Sigmoid colon (tissue), 7 donors: Measurements from ENCODE around the gene HIRA. TPM values are rescaled to one million over a fixed set of nuclear protein-coding genes. Genes with fewer than 3 reads are reported as not detected.

Experiments
- DNase-seq: peaks from one replicate; pipeline ENCODE4 v3.0.0-alpha.2; 2019
- H3K27ac ChIP-seq, 4 donors: fragments of 200-600 bp; sonication (generic); one replicate each; pipeline ENCODE4 v1.5.1; 2016 to 2019; ENCODE audit warnings: mild to moderate bottlenecking in 1 of 4
- H3K27me3 ChIP-seq, 3 donors: fragments of 200-600 bp; sonication (generic); one replicate each; pipeline ENCODE4 v1.5.1; 2019; ENCODE audit warnings: mild to moderate bottlenecking in 1 of 3
- H3K36me3 ChIP-seq, 4 donors: fragments of 200-600 bp; sonication (generic); one replicate each; pipeline ENCODE4 v1.5.1; 2016 to 2019
- H3K4me1 ChIP-seq, 4 donors: fragments of 200-600 bp; sonication (generic); one replicate each; pipeline ENCODE4 v1.5.1; 2017 to 2019
- H3K4me3 ChIP-seq, 4 donors: fragments of 200-600 bp; sonication (generic); one replicate each; pipeline ENCODE4 v1.5.1; 2017 to 2019; ENCODE audit warnings: mild to moderate bottlenecking in 2 of 4, moderate library complexity in 1 of 4
- H3K9me3 ChIP-seq, 4 donors: fragments of 200-600 bp in 3 of 4; sonication (generic) in 3 of 4; one replicate each; pipeline versions ENCODE4 v1.5.1 to v1.6.1; 2013 to 2019
- CTCF ChIP-seq, 4 experiments: fragments of 450-650 bp in 3 of 4; fragments of 200-600 bp in 1 of 4; IDR thresholded peaks; one replicate each; pipeline ENCODE4 v1.5.1; 2016 to 2019; ENCODE audit warnings: antibody characterized with exemption in 4 of 4, mild to moderate bottlenecking in 3 of 4, moderate library complexity in 2 of 4
- EP300 ChIP-seq, 4 donors: sonication (generic); formaldehyde crosslinking; IDR thresholded peaks; one replicate each; pipeline ENCODE4 v1.6.1; 2017; ENCODE audit warnings: antibody characterized with exemption in 4 of 4
- POLR2A ChIP-seq, 2 donors: fragments of 450-650 bp; IDR thresholded peaks; one replicate each; pipeline ENCODE4 v1.6.1; 2016; ENCODE audit warnings: antibody characterized with exemption in 2 of 2, mild to moderate bottlenecking in 2 of 2, moderate library complexity in 2 of 2
- POLR2AphosphoS5 ChIP-seq, 4 donors: sonication (generic); formaldehyde crosslinking; IDR thresholded peaks; one replicate each; pipeline ENCODE4 v1.6.1; 2017; ENCODE audit warnings: antibody characterized with exemption in 4 of 4
- WGBS, 2 donors: extraction: QIAGEN DNeasy Blood & Tissue Kit; methylation state at CpG; one replicate each; pipeline ENCODE4 v1.1.7; 2013; 5-methylcytosine and 5-hydroxymethylcytosine counted together
- intact Hi-C: fragments of 100-400 bp; cut with DNase I; formaldehyde crosslinking; loops from one replicate; pipeline ENCODE4 v1.15.1; 2023
- polyA plus RNA-seq, 3 donors: library from polyadenylated mRNA; stranded (reverse); fragments of 200-250 nt; gene quantifications; one replicate each; pipeline ENCODE4 v1.2.3, GENCODE V29; 2013
- total RNA-seq, 4 donors: library from RNA; depleted of rRNA; stranded (reverse); fragments of >200 nt; gene quantifications; one replicate each; pipeline ENCODE4 v1.1.0, GENCODE V29; 2016
- donor health status: healthy with polysubstance abuse.
- donor health status: Bipolar disorder and iron deficiency.
- donor health status: healthy.

Gene HIRA
- total and polyA plus RNA-seq, 7 donors, result 11.1 to 25.0 (median 15.3) TPM

GRCh38 chr22:19478045-19478900 is 46.7 kb upstream of the HIRA start:
- Histone ChIP-seq H3K4me3 (peak overlapping the region; percentile 82 to 97 (median 86)), H3K27me3 (no peaks in the 10 kb centered on the region), H3K27ac (peak overlapping the region; percentile 87 to 94 (median 91)), H3K36me3 (peaks cover 7 to 26% (median 11%) of the 10 kb centered on the region in 4 donors), H3K9me3 (no peaks in the 10 kb centered on the region), H3K4me1 (peaks cover 0 to 35% (median 21%) of the 10 kb centered on the region in 4 donors)
- 0 to 2% methylated on average over 31 of the region's 31 CpGs for WGBS, 2 donors
- no peak for TF ChIP-seq EP300 (IDR thresholded peaks at IDR 0.05)
- TF ChIP-seq POLR2AphosphoS5 (IDR thresholded peaks at IDR 0.05), result no peak
- TF ChIP-seq CTCF (IDR thresholded peaks at IDR 0.05), result no peak
- TF ChIP-seq POLR2A (IDR thresholded peaks at IDR 0.05), result no peak
- no peak for DNase-seq
- intact Hi-C loops, result loop anchor here (2.0 to 5.0 kb wide), 3 partner anchors 299 to 356 kb away; partner anchors contain the start of genes DGCR2, ESS2 and SLC25A1

- Histone ChIP-seq H3K4me1 (peaks cover 0 to 35% (median 21%) of the 10 kb centered on the region in 4 donors), H3K9me3 (no peaks in the 10 kb centered on the region), H3K27me3 (no peaks in the 10 kb centered on the region), H3K36me3 (peaks cover 7 to 34% (median 13%) of the 10 kb centered on the region in 4 donors), H3K4me3 (peak overlapping the region in 3 of 4 donors; percentile 82 to 97 (median 89)), H3K27ac (peak overlapping the region in 3 of 4 donors; percentile 90 to 94 (median 92))
- no peak for TF ChIP-seq POLR2A (IDR thresholded peaks at IDR 0.05)
- TF ChIP-seq EP300 (IDR thresholded peaks at IDR 0.05), result no peak
- no peak for TF ChIP-seq CTCF (IDR thresholded peaks at IDR 0.05)
- TF ChIP-seq POLR2AphosphoS5 (IDR thresholded peaks at IDR 0.05), result no peak
- intact Hi-C loops, result loop anchor here (2.0 to 5.0 kb wide), 3 partner anchors 299 to 355 kb away; partner anchors contain the start of genes DGCR2, ESS2 and SLC25A1
- DNase-seq, result no peak
- 23 to 27% methylated on average over 5 of the region's 5 CpGs for WGBS, 2 donors
These were observed 46.0 kb upstream of the HIRA start for GRCh38 chr22:19477321-19478044.

- H3K27me3 ChIP-seq, result no peaks in the 10 kb centered on the region
- H3K4me3 ChIP-seq, result no peak overlapping the region
- 84 to 85% methylated on average over 3 of the region's 3 CpGs for WGBS, 2 donors
- peaks cover 0 to 35% (median 21%) of the 10 kb centered on the region in 4 donors for H3K4me1 ChIP-seq
- peaks cover 15 to 49% (median 24%) of the 10 kb centered on the region in 4 donors for H3K36me3 ChIP-seq
- no peak for DNase-seq
- no peak overlapping the region for H3K27ac ChIP-seq
- H3K9me3 ChIP-seq, result no peaks in the 10 kb centered on the region
- intact Hi-C loops, result loop anchor here (5.0 kb wide), 2 partner anchors 334 to 354 kb away; partner anchors contain the start of genes DGCR2 and ESS2
- TF ChIP-seq POLR2AphosphoS5 (IDR thresholded peaks at IDR 0.05) (no peak), CTCF (IDR thresholded peaks at IDR 0.05) (no peak), EP300 (IDR thresholded peaks at IDR 0.05) (no peak), POLR2A (IDR thresholded peaks at IDR 0.05) (no peak)
These were observed 44.5 kb upstream of the HIRA start for GRCh38 chr22:19476023-19476422.

- Histone ChIP-seq H3K27ac (no peak overlapping the region), H3K9me3 (no peaks in the 10 kb centered on the region), H3K4me3 (no peak overlapping the region), H3K27me3 (no peaks in the 10 kb centered on the region), H3K36me3 (peaks cover 37 to 73% (median 47%) of the 10 kb centered on the region in 4 donors), H3K4me1 (peaks cover 0 to 29% (median 15%) of the 10 kb centered on the region in 4 donors)
- DNase-seq, result no peak
- intact Hi-C loops, result no loop called here
- TF ChIP-seq EP300 (IDR thresholded peaks at IDR 0.05), result no peak
- TF ChIP-seq POLR2A (IDR thresholded peaks at IDR 0.05), result no peak
- TF ChIP-seq POLR2AphosphoS5 (IDR thresholded peaks at IDR 0.05), result no peak
- no peak for TF ChIP-seq CTCF (IDR thresholded peaks at IDR 0.05)
- 71 to 92% methylated on average over 3 of the region's 3 CpGs for WGBS, 2 donors
These were observed 42.0 kb upstream of the HIRA start for GRCh38 chr22:19473578-19473977.
